Naive thymus-derived CD8-positive, alpha-beta T cell (primary cell): ENCODE results near the gene COL6A2. TPM values are rescaled to one million over a fixed set of nuclear protein-coding genes. Genes with fewer than 3 reads are reported as not detected.

Experiments used
- ATAC-seq, 2 donors: fragments of 150-1000 bp; cut with Tn5 transposase in 1 of 2; sonication (Bioruptor Pico), chemical (Tn5 transposase) in 1 of 2; 1 replicate in 1 of 2; 2 replicates in 1 of 2; pipeline ENCODE4 v1.10.0; 2021; ENCODE audit warnings: mild to moderate bottlenecking in 2 of 2, moderate library complexity in 2 of 2
- POLR2A ChIA-PET: fragments of 350-600 bp; sonication (Branson Sonifier 250); formaldehyde crosslinking; loops from one replicate; lab custom pipeline; 2021; ENCODE audit warnings: antibody characterized with exemption; lab: Charles Lee
- DNase-seq, 10 donors: peaks; one replicate each; pipeline versions ENCODE4 v3.0.0 to v3.0.0-alpha.2; 2020 to 2022
- H3K27ac Mint-ChIP-seq, 10 donors: one replicate each; pipeline ENCODE4 v1.8.0; 2020 to 2022; ENCODE audit warnings: mild to moderate bottlenecking in 10 of 10, mixed read lengths in 10 of 10, moderate library complexity in 4 of 10, inconsistent platforms in 1 of 10
- H3K27me3 Mint-ChIP-seq, 5 donors: one replicate each; pipeline ENCODE4 v1.8.0; 2021 to 2022; ENCODE audit warnings: mixed read lengths in 5 of 5
- H3K36me3 Mint-ChIP-seq, 3 donors: one replicate each; pipeline ENCODE4 v1.8.0; 2020 to 2022; ENCODE audit warnings: mixed read lengths in 3 of 3, mild to moderate bottlenecking in 2 of 3, inconsistent platforms in 1 of 3
- H3K4me1 Mint-ChIP-seq, 4 donors: one replicate each; pipeline ENCODE4 v1.8.0; 2021 to 2022; ENCODE audit warnings: mixed read lengths in 4 of 4
- H3K4me3 Mint-ChIP-seq, 10 donors: one replicate each; pipeline ENCODE4 v1.8.0; 2020 to 2022; ENCODE audit warnings: mild to moderate bottlenecking in 10 of 10, mixed read lengths in 10 of 10, moderate library complexity in 6 of 10, inconsistent platforms in 1 of 10
- H3K9me3 Mint-ChIP-seq, 9 donors: one replicate each; pipeline ENCODE4 v1.8.0; 2020 to 2022; ENCODE audit warnings: mixed read lengths in 9 of 9, mild to moderate bottlenecking in 3 of 9, inconsistent platforms in 1 of 9, moderate library complexity in 1 of 9
- polyA plus RNA-seq, 3 donors: library from polyadenylated mRNA; unstranded; fragments of 300-500 nt; fragmentation: Illumina TruSeq; gene quantifications; one replicate each; pipeline ENCODE4 v1.2.3, GENCODE V29; 2021
- total RNA-seq, 8 experiments: library from RNA in 2 of 8; stranded (reverse) in 2 of 8; gene quantifications; one replicate each; pipeline ENCODE4 v1.2.3 and lab custom pipeline; 2021 to 2026

The COL6A2 gene
- total and polyA plus RNA-seq, 5 experiments from 2014 or later = 3.8 to 98.8 (median 13.4) TPM

DNA sequence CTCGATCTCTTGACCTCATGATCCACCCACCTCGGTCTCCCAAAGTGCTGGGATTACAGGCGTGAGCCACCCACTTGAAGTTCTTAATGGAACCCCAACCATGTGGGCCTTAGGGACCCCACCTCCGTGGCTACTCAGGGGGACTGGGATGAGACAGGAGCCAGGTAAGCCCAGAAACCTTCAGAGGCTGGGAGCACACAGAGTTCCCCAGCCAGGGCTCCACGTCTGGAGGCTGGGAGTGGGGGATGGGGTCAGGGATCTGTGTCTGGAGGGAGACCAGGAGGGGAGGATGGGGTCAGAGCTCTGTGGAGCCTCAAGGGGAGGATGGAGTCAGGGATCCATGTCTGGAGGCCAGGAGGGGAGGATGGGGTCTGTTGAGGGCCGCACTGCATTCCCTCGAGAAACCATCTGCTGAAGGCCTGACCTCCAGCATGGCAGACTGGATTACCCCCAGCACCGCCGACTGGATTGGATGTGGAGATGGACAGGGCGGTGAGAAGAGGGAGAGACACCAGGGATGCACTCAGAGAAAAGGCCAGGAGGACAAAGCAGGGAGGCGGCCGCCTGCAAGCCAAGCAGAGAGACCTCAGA lies 59.6 kb downstream of the COL6A2 start:
- Mint-ChIP-seq H3K27me3 (peaks cover 0 to 3% (median 0%) of the 10 kb centered on the region in 5 donors), H3K36me3 (peaks cover 0 to 2% (median 0%) of the 10 kb centered on the region in 3 donors), H3K4me3 (peak overlapping the region in 1 of 10 donors; percentile 19), H3K9me3 (no peaks in the 10 kb centered on the region), H3K4me1 (peaks cover 0 to 4% (median 1%) of the 10 kb centered on the region in 4 donors), H3K27ac (peak overlapping the region in 1 of 10 donors; percentile 13)
- ATAC-seq (no peak), DNase-seq (peak in 1 of 10 donors; percentile 5)
- POLR2A ChIA-PET = no interaction called here

- peak in 1 of 10 donors; percentile 10 for DNase-seq
- POLR2A ChIA-PET = interaction anchor here (0.9 kb wide), 1 partner anchor 118 kb away, joined by 3 read pairs; no protein-coding TSS in a partner anchor
- no peak overlapping the region for H3K4me3 Mint-ChIP-seq
- H3K9me3 Mint-ChIP-seq = no peaks in the 10 kb centered on the region
- H3K27me3 Mint-ChIP-seq = peaks cover 0 to 8% (median 0%) of the 10 kb centered on the region in 5 donors
- H3K36me3 Mint-ChIP-seq = peaks cover 0 to 2% (median 0%) of the 10 kb centered on the region in 3 donors
- peaks cover 0 to 2% (median 0%) of the 10 kb centered on the region in 4 donors for H3K4me1 Mint-ChIP-seq
- peak overlapping the region in 1 of 10 donors; percentile 13 for H3K27ac Mint-ChIP-seq
- no peak for ATAC-seq
Observed at GRCh38 chr21:46157987-46158451, 60.1 kb downstream of the COL6A2 start.

DNA sequence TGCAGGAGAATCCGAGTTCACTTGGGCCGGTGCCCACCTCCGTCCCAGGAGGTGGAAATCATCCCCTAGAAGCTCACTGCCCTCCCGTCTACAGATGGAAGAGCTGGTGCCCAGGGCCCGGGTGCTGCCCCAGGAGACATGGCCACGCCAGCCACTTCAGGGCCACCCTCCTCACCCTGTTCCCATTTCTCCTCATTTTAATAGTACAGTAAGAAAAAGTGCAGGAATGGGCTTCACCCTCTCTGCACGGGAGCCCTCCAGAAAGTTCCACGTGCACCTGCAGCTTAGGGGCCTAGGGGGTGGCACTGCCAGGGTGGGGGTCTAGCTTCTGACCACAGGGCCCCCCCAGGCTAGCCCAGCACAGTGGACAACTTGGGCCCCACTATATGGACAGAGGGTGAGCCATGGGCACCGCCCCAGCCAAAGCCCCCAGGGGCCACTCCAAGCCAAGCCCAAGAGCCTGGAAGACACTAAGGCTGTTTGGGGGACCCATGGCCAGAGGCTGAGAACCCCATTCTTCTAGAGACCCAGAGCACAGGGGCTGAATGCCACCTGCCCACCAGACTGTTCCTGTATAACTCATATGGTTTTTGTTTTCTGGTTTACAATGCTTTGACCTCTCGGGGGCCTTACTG lies 60.9 kb downstream of the COL6A2 start:
- peak in 1 of 10 donors; percentile 1 for DNase-seq
- peaks cover 0 to 12% (median 0%) of the 10 kb centered on the region in 5 donors for H3K27me3 Mint-ChIP-seq
- peaks cover 0 to 2% (median 0%) of the 10 kb centered on the region in 4 donors for H3K4me1 Mint-ChIP-seq
- H3K36me3 Mint-ChIP-seq = peaks cover 0 to 4% (median 0%) of the 10 kb centered on the region in 3 donors
- no peaks in the 10 kb centered on the region for H3K9me3 Mint-ChIP-seq
- no peak overlapping the region for H3K4me3 Mint-ChIP-seq
- no peak for ATAC-seq
- POLR2A ChIA-PET = interaction anchor here (0.9 kb wide), 1 partner anchor 118 kb away, joined by 3 read pairs; no protein-coding TSS in a partner anchor
- H3K27ac Mint-ChIP-seq = no peak overlapping the region

DNA sequence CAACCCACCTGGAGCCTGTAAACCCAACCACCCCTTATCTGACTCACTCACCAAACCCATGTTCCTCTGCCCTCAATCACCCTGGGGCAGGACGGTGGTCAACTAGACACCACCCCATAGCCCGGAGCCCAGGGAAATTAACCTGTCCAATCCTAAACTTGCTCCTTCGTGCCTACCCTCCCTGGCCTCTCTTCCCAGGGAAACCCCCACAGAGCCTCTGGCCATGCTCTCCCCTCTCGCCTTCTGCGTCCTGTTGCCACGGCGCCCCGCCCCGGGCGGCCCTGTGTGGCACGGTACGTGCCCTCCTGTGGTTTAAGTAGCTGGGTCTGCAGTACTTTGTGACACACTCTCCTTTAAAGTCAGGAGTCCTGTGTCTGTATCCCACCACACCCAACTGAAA lies 61.5 kb downstream of the COL6A2 start:
- ATAC-seq = no peak
- POLR2A ChIA-PET = no interaction called here
- no peak for DNase-seq
- Mint-ChIP-seq H3K4me1 (peaks cover 0 to 2% (median 0%) of the 10 kb centered on the region in 4 donors), H3K36me3 (peaks cover 0 to 4% (median 0%) of the 10 kb centered on the region in 3 donors), H3K27ac (peak overlapping the region in 1 of 10 donors; percentile 56), H3K27me3 (peaks cover 0 to 12% (median 0%) of the 10 kb centered on the region in 5 donors), H3K4me3 (no peak overlapping the region), H3K9me3 (no peaks in the 10 kb centered on the region)

GRCh38 chr21:46159841-46160656 lies 62.1 kb downstream of the COL6A2 start:
- POLR2A ChIA-PET = no interaction called here
- H3K36me3 Mint-ChIP-seq = peaks cover 0 to 7% (median 3%) of the 10 kb centered on the region in 3 donors
- ATAC-seq (no peak), DNase-seq (peak in 1 of 10 donors; percentile 10)
- H3K9me3 Mint-ChIP-seq = no peaks in the 10 kb centered on the region
- no peak overlapping the region for H3K4me3 Mint-ChIP-seq
- peaks cover 0 to 2% (median 0%) of the 10 kb centered on the region in 4 donors for H3K4me1 Mint-ChIP-seq
- H3K27ac Mint-ChIP-seq = peak overlapping the region in 1 of 10 donors; percentile 18
- peaks cover 0 to 12% (median 0%) of the 10 kb centered on the region in 5 donors for H3K27me3 Mint-ChIP-seq

DNA sequence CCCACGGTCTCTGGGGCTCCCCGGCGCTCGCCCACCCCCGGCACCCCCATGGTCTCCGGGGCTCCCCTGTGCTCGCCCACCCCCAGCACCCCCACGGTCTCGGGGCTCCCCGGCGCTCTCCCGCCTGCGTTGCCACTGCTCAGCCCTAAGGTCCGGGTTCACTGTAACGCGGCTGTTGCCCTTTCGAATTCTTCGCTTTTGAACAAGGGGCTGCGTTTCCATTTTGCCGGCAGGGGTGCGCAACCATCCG lies 62.7 kb downstream of the COL6A2 start:
- H3K9me3 Mint-ChIP-seq = no peaks in the 10 kb centered on the region
- H3K4me3 Mint-ChIP-seq = peak overlapping the region in 2 of 10 donors; percentile 22 to 44
- peak overlapping the region in 1 of 10 donors; percentile 18 for H3K27ac Mint-ChIP-seq
- no peak for DNase-seq
- H3K36me3 Mint-ChIP-seq = peaks cover 0 to 7% (median 3%) of the 10 kb centered on the region in 3 donors
- no peak for ATAC-seq
- peaks cover 0 to 2% (median 0%) of the 10 kb centered on the region in 4 donors for H3K4me1 Mint-ChIP-seq
- POLR2A ChIA-PET = no interaction called here
- peaks cover 0 to 12% (median 0%) of the 10 kb centered on the region in 5 donors for H3K27me3 Mint-ChIP-seq

GRCh38 chr21:46160907-46161632 lies 63.2 kb downstream of the COL6A2 start:
- H3K27me3 Mint-ChIP-seq = peaks cover 0 to 12% (median 0%) of the 10 kb centered on the region in 5 donors
- DNase-seq = peak in 3 of 10 donors; percentile 18 to 38 (median 20)
- POLR2A ChIA-PET = no interaction called here
- H3K9me3 Mint-ChIP-seq = no peaks in the 10 kb centered on the region
- ATAC-seq = peak in 1 of 2 donors; percentile 52
- no peak overlapping the region for H3K27ac Mint-ChIP-seq
- H3K4me3 Mint-ChIP-seq = peak overlapping the region in 3 of 10 donors; percentile 44 to 59 (median 57)
- peaks cover 0 to 10% (median 3%) of the 10 kb centered on the region in 3 donors for H3K36me3 Mint-ChIP-seq
- H3K4me1 Mint-ChIP-seq = peaks cover 0 to 2% (median 0%) of the 10 kb centered on the region in 4 donors

GRCh38 chr21:46161633-46162592 lies 64.0 kb downstream of the COL6A2 start:
- peak in 1 of 10 donors; percentile 8 for DNase-seq
- Mint-ChIP-seq H3K27ac (peak overlapping the region in 1 of 10 donors; percentile 40), H3K27me3 (peaks cover 0 to 12% (median 0%) of the 10 kb centered on the region in 5 donors), H3K36me3 (peaks cover 0 to 10% (median 3%) of the 10 kb centered on the region in 3 donors), H3K9me3 (no peaks in the 10 kb centered on the region), H3K4me3 (peak overlapping the region in 2 of 10 donors; percentile 38 to 44), H3K4me1 (peaks cover 0 to 2% (median 0%) of the 10 kb centered on the region in 4 donors)
- POLR2A ChIA-PET = no interaction called here
- no peak for ATAC-seq

GRCh38 chr21:46163380-46163779 lies 65.5 kb downstream of the COL6A2 start:
- no peaks in the 10 kb centered on the region for H3K9me3 Mint-ChIP-seq
- H3K36me3 Mint-ChIP-seq = peaks cover 0 to 10% (median 3%) of the 10 kb centered on the region in 3 donors
- H3K4me1 Mint-ChIP-seq = peaks cover 0 to 2% (median 0%) of the 10 kb centered on the region in 4 donors
- no peak overlapping the region for H3K4me3 Mint-ChIP-seq
- peak overlapping the region in 1 of 10 donors; percentile 35 for H3K27ac Mint-ChIP-seq
- POLR2A ChIA-PET = no interaction called here
- DNase-seq = no peak
- H3K27me3 Mint-ChIP-seq = peaks cover 0 to 12% (median 0%) of the 10 kb centered on the region in 5 donors
- no peak for ATAC-seq

DNA sequence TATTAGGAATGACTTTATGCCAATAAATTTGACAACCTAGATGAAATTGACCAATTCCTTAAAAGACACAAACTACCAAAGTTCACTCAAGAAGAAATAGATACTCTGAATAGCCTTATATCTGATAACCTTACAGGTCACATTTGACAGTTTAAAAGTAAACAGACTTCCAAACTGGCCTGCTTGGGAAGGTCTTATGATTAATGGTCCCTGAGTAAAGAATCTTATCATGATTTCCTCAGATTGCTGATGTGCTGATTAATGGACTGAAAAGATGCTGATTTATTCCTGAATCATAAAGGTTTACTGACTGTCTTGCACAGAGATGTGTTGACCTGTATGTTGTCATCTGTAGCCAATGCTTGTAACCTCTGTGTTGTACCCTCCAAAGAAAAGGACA lies 67.2 kb downstream of the COL6A2 start:
- POLR2A ChIA-PET = no interaction called here
- Mint-ChIP-seq H3K27ac (no peak overlapping the region), H3K4me1 (peaks cover 0 to 6% (median 0%) of the 10 kb centered on the region in 4 donors), H3K4me3 (no peak overlapping the region), H3K9me3 (no peaks in the 10 kb centered on the region), H3K36me3 (peaks cover 0 to 10% (median 3%) of the 10 kb centered on the region in 3 donors), H3K27me3 (peaks cover 0 to 12% (median 0%) of the 10 kb centered on the region in 5 donors)
- DNase-seq = no peak
- ATAC-seq = no peak

GRCh38 chr21:46168238-46168637 lies 70.3 kb downstream of the COL6A2 start:
- H3K27ac Mint-ChIP-seq = peak overlapping the region in 1 of 10 donors; percentile 63
- no peak overlapping the region for H3K4me3 Mint-ChIP-seq
- ATAC-seq = no peak
- DNase-seq = no peak
- peaks cover 0 to 10% (median 3%) of the 10 kb centered on the region in 3 donors for H3K36me3 Mint-ChIP-seq
- H3K9me3 Mint-ChIP-seq = peaks cover 0 to 4% (median 0%) of the 10 kb centered on the region in 9 donors
- POLR2A ChIA-PET = no interaction called here
- peaks cover 0 to 5% (median 0%) of the 10 kb centered on the region in 5 donors for H3K27me3 Mint-ChIP-seq
- peaks cover 5 to 13% (median 7%) of the 10 kb centered on the region in 4 donors for H3K4me1 Mint-ChIP-seq
